Testis (tissue), 2 donors: Measurements from ENCODE around the gene SLC4A5.

Source experiments
- POLR2A ChIP-seq: fragments of 450-650 bp; IDR thresholded peaks from one replicate; pipeline ENCODE4 v1.6.1; 2017; ENCODE audit warnings: antibody characterized with exemption, mild to moderate bottlenecking, moderate library complexity
- TF ChIP-seq, protein P1 (sequence below), 3 experiments: fragments of 450-650 bp in 2 of 3; fragments of 200-600 bp in 1 of 3; sonication (generic) in 1 of 3; IDR thresholded peaks; one replicate each; pipeline ENCODE4 v1.5.1; 2016 to 2019; ENCODE audit warnings: antibody characterized with exemption in 3 of 3, mild to moderate bottlenecking in 2 of 3, moderate library complexity in 1 of 3

DNA sequence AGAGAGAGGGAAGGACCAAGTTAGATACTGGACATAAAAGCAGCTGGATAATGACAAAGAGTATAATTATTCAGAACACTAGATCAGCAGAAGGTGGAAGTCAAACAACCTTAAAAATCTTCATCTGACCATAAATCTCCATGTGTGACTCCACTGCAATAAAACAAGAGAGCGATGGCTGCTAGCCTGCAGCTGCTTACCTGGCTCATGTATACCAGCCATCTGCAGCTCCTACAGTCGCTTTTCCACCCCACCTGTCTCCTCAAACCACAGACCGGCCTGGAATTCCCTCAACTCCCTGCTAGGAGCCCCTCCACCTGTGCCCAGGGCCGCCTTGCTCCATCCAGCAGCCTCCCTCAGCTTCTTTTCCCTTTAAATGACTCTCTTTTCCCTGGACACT is 64.5 kb downstream of the SLC4A5 start:
- TF ChIP-seq, protein P1, sequence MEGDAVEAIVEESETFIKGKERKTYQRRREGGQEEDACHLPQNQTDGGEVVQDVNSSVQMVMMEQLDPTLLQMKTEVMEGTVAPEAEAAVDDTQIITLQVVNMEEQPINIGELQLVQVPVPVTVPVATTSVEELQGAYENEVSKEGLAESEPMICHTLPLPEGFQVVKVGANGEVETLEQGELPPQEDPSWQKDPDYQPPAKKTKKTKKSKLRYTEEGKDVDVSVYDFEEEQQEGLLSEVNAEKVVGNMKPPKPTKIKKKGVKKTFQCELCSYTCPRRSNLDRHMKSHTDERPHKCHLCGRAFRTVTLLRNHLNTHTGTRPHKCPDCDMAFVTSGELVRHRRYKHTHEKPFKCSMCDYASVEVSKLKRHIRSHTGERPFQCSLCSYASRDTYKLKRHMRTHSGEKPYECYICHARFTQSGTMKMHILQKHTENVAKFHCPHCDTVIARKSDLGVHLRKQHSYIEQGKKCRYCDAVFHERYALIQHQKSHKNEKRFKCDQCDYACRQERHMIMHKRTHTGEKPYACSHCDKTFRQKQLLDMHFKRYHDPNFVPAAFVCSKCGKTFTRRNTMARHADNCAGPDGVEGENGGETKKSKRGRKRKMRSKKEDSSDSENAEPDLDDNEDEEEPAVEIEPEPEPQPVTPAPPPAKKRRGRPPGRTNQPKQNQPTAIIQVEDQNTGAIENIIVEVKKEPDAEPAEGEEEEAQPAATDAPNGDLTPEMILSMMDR (IDR thresholded peaks at IDR 0.05), result no peak
- no peak for TF ChIP-seq POLR2A
